Tibial artery (tissue), 4 donors: ENCODE measurements around the gene EOLA2.
"Not testable (repeated sequence)": the region's sequence is repeated elsewhere in the genome, so short reads cannot be mapped to it uniquely, and the experiment has no call there.

ENCODE experiments used
- DNase-seq, 2 donors: peaks; one replicate each; pipeline ENCODE4 v3.0.0-alpha.2; 2019
- H3K27ac ChIP-seq, 2 donors: fragments of 200-600 bp; sonication (generic) in 1 of 2; 1 replicate in 1 of 2; 2 replicates in 1 of 2; pipeline ENCODE4 v1.5.1; 2018 to 2019; ENCODE audit warnings: mild to moderate bottlenecking in 1 of 2
- H3K27me3 ChIP-seq, 2 donors: fragments of 200-600 bp; sonication (generic) in 1 of 2; one replicate each; pipeline versions ENCODE4 v1.5.1 to v1.6.0; 2016 to 2019
- H3K36me3 ChIP-seq, 3 donors: fragments of 200-600 bp; sonication (generic) in 2 of 3; one replicate each; pipeline ENCODE4 v1.5.1; 2016 to 2019; ENCODE audit warnings: mild to moderate bottlenecking in 2 of 3
- H3K4me1 ChIP-seq, 4 donors: fragments of 200-600 bp; sonication (generic) in 2 of 4; 1 replicate in 3 of 4; 2 replicates in 1 of 4; pipeline ENCODE4 v1.5.1; 2016 to 2019
- H3K4me3 ChIP-seq, 2 donors: fragments of 200-600 bp; sonication (generic) in 1 of 2; 1 replicate in 1 of 2; 2 replicates in 1 of 2; pipeline ENCODE4 v1.5.1; 2018 to 2019; ENCODE audit warnings: mild to moderate bottlenecking in 2 of 2
- H3K9me3 ChIP-seq, 3 donors: fragments of 200-600 bp; sonication (generic) in 1 of 3; one replicate each; pipeline ENCODE4 v1.5.1; 2016 to 2019
- intact Hi-C: fragments of 100-400 bp; cut with DNase I; formaldehyde crosslinking; loops from one replicate; pipeline ENCODE4 v1.15.0; 2023; ENCODE audit warnings: low total_unique reads
- TF ChIP-seq, protein P1 (sequence below), 2 experiments: fragments of 200-600 bp in 1 of 2; fragments of 450-650 bp in 1 of 2; IDR thresholded peaks; one replicate each; pipeline ENCODE4 v1.5.1; 2017 to 2019; ENCODE audit warnings: antibody characterized with exemption in 2 of 2, mild to moderate bottlenecking in 1 of 2, moderate library complexity in 1 of 2

EOLA2 gene

GRCh38 chrX:149949743-149950436 lies 11.6 kb upstream of the EOLA2 start:
- peaks cover 0 to 7% (median 0%) of the 10 kb centered on the region in 4 donors for H3K4me1 ChIP-seq
- TF ChIP-seq, protein P1, sequence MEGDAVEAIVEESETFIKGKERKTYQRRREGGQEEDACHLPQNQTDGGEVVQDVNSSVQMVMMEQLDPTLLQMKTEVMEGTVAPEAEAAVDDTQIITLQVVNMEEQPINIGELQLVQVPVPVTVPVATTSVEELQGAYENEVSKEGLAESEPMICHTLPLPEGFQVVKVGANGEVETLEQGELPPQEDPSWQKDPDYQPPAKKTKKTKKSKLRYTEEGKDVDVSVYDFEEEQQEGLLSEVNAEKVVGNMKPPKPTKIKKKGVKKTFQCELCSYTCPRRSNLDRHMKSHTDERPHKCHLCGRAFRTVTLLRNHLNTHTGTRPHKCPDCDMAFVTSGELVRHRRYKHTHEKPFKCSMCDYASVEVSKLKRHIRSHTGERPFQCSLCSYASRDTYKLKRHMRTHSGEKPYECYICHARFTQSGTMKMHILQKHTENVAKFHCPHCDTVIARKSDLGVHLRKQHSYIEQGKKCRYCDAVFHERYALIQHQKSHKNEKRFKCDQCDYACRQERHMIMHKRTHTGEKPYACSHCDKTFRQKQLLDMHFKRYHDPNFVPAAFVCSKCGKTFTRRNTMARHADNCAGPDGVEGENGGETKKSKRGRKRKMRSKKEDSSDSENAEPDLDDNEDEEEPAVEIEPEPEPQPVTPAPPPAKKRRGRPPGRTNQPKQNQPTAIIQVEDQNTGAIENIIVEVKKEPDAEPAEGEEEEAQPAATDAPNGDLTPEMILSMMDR (IDR thresholded peaks at IDR 0.05) = no peak
- H3K36me3 ChIP-seq = peaks cover 0 to 19% (median 0%) of the 10 kb centered on the region in 3 donors
- H3K27ac ChIP-seq = peak overlapping the region in 1 of 2 donors; percentile 46
- H3K27me3 ChIP-seq = no peaks in the 10 kb centered on the region
- no peaks in the 10 kb centered on the region for H3K9me3 ChIP-seq
- intact Hi-C loops = no loop called here
- no peak overlapping the region for H3K4me3 ChIP-seq
- DNase-seq = no peak

GRCh38 chrX:149948016-149948415 lies 9.7 kb upstream of the EOLA2 start:
- TF ChIP-seq, protein P1 (IDR thresholded peaks at IDR 0.05) = no peak
- H3K4me3 ChIP-seq = no peak overlapping the region
- no peaks in the 10 kb centered on the region for H3K9me3 ChIP-seq
- intact Hi-C loops = no loop called here
- H3K4me1 ChIP-seq = peaks cover 0 to 7% (median 0%) of the 10 kb centered on the region in 4 donors
- H3K36me3 ChIP-seq = peaks cover 0 to 19% (median 0%) of the 10 kb centered on the region in 3 donors
- no peak for DNase-seq
- no peak overlapping the region for H3K27ac ChIP-seq
- H3K27me3 ChIP-seq = no peaks in the 10 kb centered on the region

DNA sequence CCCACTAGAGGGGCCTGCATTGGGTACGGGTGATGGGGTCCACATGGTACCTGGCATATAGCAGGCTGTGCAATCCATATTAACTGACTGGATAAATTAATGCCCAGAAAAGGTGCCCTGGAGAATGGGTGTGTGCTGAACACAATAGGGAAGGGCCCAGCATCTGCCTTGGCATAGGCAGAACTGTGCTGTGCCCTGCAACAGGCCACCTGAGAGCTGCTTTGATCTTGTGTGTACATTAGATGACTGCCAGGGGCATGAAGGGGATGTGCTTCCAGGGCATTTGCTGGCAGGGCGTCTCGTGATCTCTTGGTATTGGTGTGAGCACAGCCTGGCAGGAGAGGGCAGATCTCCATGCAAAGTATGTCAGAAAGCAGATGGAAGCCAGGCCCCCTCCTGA lies 8.6 kb upstream of the EOLA2 start:
- H3K27ac ChIP-seq, H3K9me3 ChIP-seq, intact Hi-C loops, H3K27me3 ChIP-seq, H3K4me1 ChIP-seq, H3K4me3 ChIP-seq, DNase-seq: not testable (repeated sequence)
- peaks cover 0 to 19% (median 0%) of the 10 kb centered on the region in 3 donors for H3K36me3 ChIP-seq

GRCh38 chrX:149945820-149946219 lies 7.5 kb upstream of the EOLA2 start:
- H3K4me1 ChIP-seq, H3K4me3 ChIP-seq, H3K27me3 ChIP-seq, H3K9me3 ChIP-seq, H3K27ac ChIP-seq, intact Hi-C loops, DNase-seq: not testable (repeated sequence)
- H3K36me3 ChIP-seq = peaks cover 0 to 19% (median 0%) of the 10 kb centered on the region in 3 donors

DNA sequence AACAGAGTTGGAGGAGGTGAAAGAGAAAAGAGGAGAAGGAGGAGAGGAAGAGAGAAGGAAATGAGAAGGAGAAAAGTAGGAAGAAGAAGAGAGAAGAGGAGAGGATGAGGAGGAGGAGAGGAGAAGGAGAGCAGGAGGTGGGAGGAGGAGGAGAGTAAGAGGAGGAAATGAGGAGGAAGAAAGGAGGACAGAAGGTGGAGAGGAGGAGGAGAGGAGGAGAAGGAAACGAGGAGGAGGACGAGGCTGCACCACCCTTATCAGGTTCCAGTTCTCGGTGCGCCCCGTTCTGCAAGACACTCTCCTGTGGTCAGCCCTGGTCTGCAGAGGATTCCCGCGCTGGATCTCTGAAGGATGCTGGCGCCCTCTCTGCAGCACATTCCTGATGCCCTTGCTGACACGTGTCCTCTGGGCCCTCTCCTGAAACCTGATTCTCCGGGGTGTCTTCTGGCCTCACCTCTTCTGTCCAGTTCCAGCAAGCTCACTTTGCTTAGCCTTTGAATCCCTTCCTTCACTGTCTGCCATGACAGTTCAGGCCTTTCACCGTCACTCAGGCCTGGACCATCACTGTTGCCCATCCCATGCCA lies 6.9 kb upstream of the EOLA2 start:
- intact Hi-C loops, H3K27me3 ChIP-seq, H3K4me1 ChIP-seq, H3K4me3 ChIP-seq, DNase-seq, H3K27ac ChIP-seq, H3K9me3 ChIP-seq: not testable (repeated sequence)
- H3K36me3 ChIP-seq = peaks cover 0 to 19% (median 0%) of the 10 kb centered on the region in 3 donors

DNA sequence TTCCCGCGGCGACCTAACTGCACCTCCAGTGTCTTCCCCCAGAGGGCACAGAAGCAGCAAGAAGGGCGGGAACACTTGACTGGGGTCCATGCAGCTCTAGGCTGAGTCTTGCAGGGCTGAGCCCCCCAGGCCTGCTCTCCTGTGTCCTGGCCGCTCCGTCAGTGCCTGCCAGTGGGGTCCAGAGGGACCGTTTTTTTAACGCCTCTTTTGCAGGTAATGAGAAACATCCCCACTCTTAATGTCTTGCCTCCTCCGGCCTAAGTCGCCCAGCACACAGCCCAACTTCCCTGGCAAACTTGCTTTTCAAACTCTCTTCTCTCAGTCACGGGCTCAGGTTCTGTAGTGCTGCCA lies 2.4 kb upstream of the EOLA2 start:
- H3K27me3 ChIP-seq, H3K4me1 ChIP-seq, DNase-seq, H3K9me3 ChIP-seq, intact Hi-C loops, H3K36me3 ChIP-seq: not testable (repeated sequence)
- peak overlapping the region; percentile 36 to 58 for H3K4me3 ChIP-seq
- TF ChIP-seq, protein P1 (IDR thresholded peaks at IDR 0.05) = peak; percentile 44 to 61
- H3K27ac ChIP-seq = peak overlapping the region; percentile 33 to 39

DNA sequence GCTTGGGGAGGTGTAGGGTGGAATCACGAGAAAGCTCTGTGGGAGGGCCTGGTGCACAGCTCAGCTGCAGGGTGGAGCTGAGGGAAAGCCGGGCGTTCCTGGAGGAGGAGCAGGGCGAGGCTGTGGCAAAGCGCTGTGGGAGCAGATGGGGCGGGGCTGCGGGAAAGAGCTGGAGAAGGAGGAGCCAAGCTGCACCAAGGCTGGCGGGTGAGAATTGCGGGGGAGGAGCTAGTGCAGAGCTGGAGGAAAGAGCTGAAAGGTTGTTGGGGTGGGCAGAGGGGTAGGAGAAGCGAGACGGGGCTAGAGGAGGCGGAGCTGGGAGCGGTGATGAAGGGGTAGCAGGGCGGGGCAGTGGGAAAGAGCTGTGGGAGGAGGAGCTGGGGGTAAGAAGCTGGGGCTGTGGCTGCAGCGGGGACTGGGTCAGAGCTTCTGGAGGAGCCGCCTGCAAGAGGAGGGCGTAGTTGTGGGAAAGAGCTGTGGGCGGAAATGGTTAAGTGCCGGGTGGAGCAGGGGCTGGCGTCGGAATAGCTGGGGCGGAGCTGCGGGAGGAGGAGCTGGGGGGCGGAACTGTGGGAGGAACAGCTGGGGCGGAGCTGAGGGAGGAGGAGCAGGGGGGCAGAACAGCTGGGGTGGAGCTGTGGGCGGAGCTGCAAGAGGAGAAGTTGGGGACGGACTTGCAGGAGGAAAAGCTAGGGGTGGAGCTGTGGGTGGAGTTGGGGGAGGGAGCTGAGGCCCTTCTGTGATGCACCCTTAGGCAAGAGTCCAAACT lies 1.8 kb upstream of the EOLA2 start:
- Histone ChIP-seq H3K27ac (peak overlapping the region; percentile 88), H3K36me3 (peaks cover 0 to under 1% (median 0%) of the 10 kb centered on the region in 3 donors), H3K27me3 (no peaks in the 10 kb centered on the region), H3K4me3 (peak overlapping the region; percentile 57 to 58), H3K9me3 (no peaks in the 10 kb centered on the region), H3K4me1 (peaks cover 0 to 7% (median 6%) of the 10 kb centered on the region in 4 donors)
- TF ChIP-seq, protein P1 (IDR thresholded peaks at IDR 0.05) = no peak
- intact Hi-C loops = no loop called here
- DNase-seq = peak; percentile 95 to 97
